H9 (cell line): ENCODE measurements around the gene IFITM1. TPM values are rescaled to one million over a fixed set of nuclear protein-coding genes. Genes with fewer than 3 reads are reported as not detected.
A peak's percentile ranks its signal among the peaks of the same experiment; 100 is the strongest.

Experiments
- DNase-seq: peaks from one replicate; pipeline ENCODE4 v3.0.0-alpha.2; 2017
- H2AFZ ChIP-seq: one replicate; pipeline ENCODE4 v1.6.1; 2013; ENCODE audit warnings: mild to moderate bottlenecking, low read length, control low read depth, moderate library complexity
- H2AK5ac ChIP-seq: 2 replicates; pipeline ENCODE4 v1.6.1; 2013; ENCODE audit warnings: low read length, control low read depth, mixed read lengths; ENCODE audit not compliant: insufficient read length
- H2BK120ac ChIP-seq: one replicate; pipeline ENCODE4 v1.6.1; 2013; ENCODE audit warnings: low read depth, mild to moderate bottlenecking, low read length, control low read depth, inconsistent platforms; ENCODE audit not compliant: poor library complexity, severe bottlenecking
- H2BK12ac ChIP-seq: 2 replicates; pipeline ENCODE4 v1.6.1; 2013; ENCODE audit warnings: low read length, control low read depth, mixed read lengths, low read depth; ENCODE audit not compliant: insufficient read length
- H2BK15ac ChIP-seq: 2 replicates; pipeline ENCODE4 v1.6.1; 2013; ENCODE audit warnings: low read depth, low read length, control low read depth
- H2BK20ac ChIP-seq: one replicate; pipeline ENCODE4 v1.6.1; 2013; ENCODE audit warnings: low read depth, mild to moderate bottlenecking, low read length, control low read depth, inconsistent platforms; ENCODE audit not compliant: poor library complexity, severe bottlenecking
- H2BK5ac ChIP-seq: 2 replicates; pipeline ENCODE4 v1.6.1; 2013; ENCODE audit warnings: low read length, control low read depth, mixed read lengths; ENCODE audit not compliant: insufficient read length
- H3K14ac ChIP-seq: 2 replicates; pipeline ENCODE4 v1.6.1; 2013; ENCODE audit warnings: low read length, control low read depth; ENCODE audit not compliant: insufficient read depth
- H3K18ac ChIP-seq: 2 replicates; pipeline ENCODE4 v1.6.1; 2013; ENCODE audit warnings: low read depth, mild to moderate bottlenecking, mixed read lengths, low read length, control low read depth; ENCODE audit not compliant: insufficient read length
- H3K23ac ChIP-seq: 2 replicates; pipeline ENCODE4 v1.6.1; 2013; ENCODE audit warnings: low read length, control low read depth, mixed read lengths, low read depth; ENCODE audit not compliant: insufficient read length
- H3K23me2 ChIP-seq: 2 replicates; pipeline ENCODE4 v1.6.1; 2013; ENCODE audit warnings: low read depth, mild to moderate bottlenecking, mixed read lengths, low read length, control low read depth; ENCODE audit not compliant: insufficient read length, poor library complexity, severe bottlenecking
- H3K27ac ChIP-seq: 2 replicates; pipeline ENCODE4 v1.5.1; 2013; ENCODE audit warnings: low read length, control low read depth, mixed read lengths, low read depth; ENCODE audit not compliant: insufficient read length
- H3K27me3 ChIP-seq: 2 replicates; pipeline ENCODE4 v1.6.1; 2013; ENCODE audit warnings: low read length, control low read depth, inconsistent platforms; ENCODE audit not compliant: insufficient read depth
- H3K4ac ChIP-seq: 2 replicates; pipeline ENCODE4 v1.6.1; 2013; ENCODE audit warnings: low read depth, mild to moderate bottlenecking, control low read depth, inconsistent platforms, low read length, moderate library complexity
- H3K4me1 ChIP-seq: 2 replicates; pipeline ENCODE4 v1.6.1; 2013; ENCODE audit warnings: low read length, control low read depth, inconsistent platforms; ENCODE audit not compliant: insufficient read depth
- H3K4me2 ChIP-seq: 2 replicates; pipeline ENCODE4 v1.6.1; 2013; ENCODE audit warnings: low read length, control low read depth, mixed read lengths; ENCODE audit not compliant: insufficient read length, insufficient read depth
- H3K56ac ChIP-seq: 2 replicates; pipeline ENCODE4 v1.6.1; 2013; ENCODE audit warnings: low read depth, mild to moderate bottlenecking, mixed read lengths, low read length, control low read depth; ENCODE audit not compliant: insufficient read length
- H3K79me1 ChIP-seq: 2 replicates; pipeline ENCODE4 v1.6.1; 2013; ENCODE audit warnings: low read depth, mild to moderate bottlenecking, moderate library complexity, low read length, control low read depth, inconsistent platforms; ENCODE audit not compliant: insufficient read depth, poor library complexity, severe bottlenecking
- H3K79me2 ChIP-seq: 2 replicates; pipeline ENCODE4 v1.6.1; 2013; ENCODE audit warnings: low read length, control low read depth, inconsistent platforms; ENCODE audit not compliant: insufficient read depth
- H3K9ac ChIP-seq: 2 replicates; pipeline ENCODE4 v1.6.1; 2013; ENCODE audit warnings: low read length, control low read depth, mixed read lengths; ENCODE audit not compliant: insufficient read length; ENCODE audit errors: extremely low read depth
- H3K9me3 ChIP-seq: one replicate; pipeline ENCODE4 v1.6.1; 2013; ENCODE audit warnings: low read depth, low read length, inconsistent platforms; ENCODE audit not compliant: control insufficient read depth
- H3T11ph ChIP-seq: one replicate; pipeline ENCODE4 v1.6.1; 2013; ENCODE audit warnings: mild to moderate bottlenecking, low read length, control low read depth, inconsistent platforms
- H4K20me1 ChIP-seq: one replicate; pipeline ENCODE4 v1.6.1; 2013; ENCODE audit not compliant: control insufficient read depth, insufficient read length, insufficient read depth
- H4K5ac ChIP-seq: 2 replicates; pipeline ENCODE4 v1.6.1; 2013; ENCODE audit warnings: low read depth, mild to moderate bottlenecking, mixed read lengths, low read length, control low read depth; ENCODE audit not compliant: insufficient read length
- H4K8ac ChIP-seq: replicated peaks from 2 replicates; pipeline ENCODE4 v1.6.1; 2013; ENCODE audit warnings: low read length, control low read depth, mixed read lengths, low read depth; ENCODE audit not compliant: insufficient read length
- H4K91ac ChIP-seq: 2 replicates; pipeline ENCODE4 v1.6.1; 2013; ENCODE audit warnings: low read depth, mild to moderate bottlenecking, moderate library complexity, mixed read lengths, low read length, control low read depth; ENCODE audit not compliant: insufficient read length
- H3K27ac Mint-ChIP-seq, 3 experiments: 2 replicates in 2 of 3; 3 replicates in 1 of 3; pipeline ENCODE4 v1.8.0; 2020 to 2021; ENCODE audit warnings: mixed read lengths in 3 of 3, mild to moderate bottlenecking in 1 of 3, moderate library complexity in 1 of 3
- H3K27me3 Mint-ChIP-seq: 2 replicates; pipeline ENCODE4 v1.8.0; 2021; ENCODE audit warnings: low read depth, mild to moderate bottlenecking, moderate library complexity, mixed read lengths
- H3K36me3 Mint-ChIP-seq, 3 experiments: 2 replicates in 2 of 3; 3 replicates in 1 of 3; pipeline ENCODE4 v1.8.0; 2020 to 2021; ENCODE audit warnings: low read depth in 3 of 3, mixed read lengths in 3 of 3; ENCODE audit not compliant: insufficient read depth in 1 of 3
- H3K4me1 Mint-ChIP-seq, 2 experiments: 2 replicates each; pipeline ENCODE4 v1.8.0; 2020; ENCODE audit warnings: mixed read lengths in 2 of 2
- H3K4me3 Mint-ChIP-seq, 2 experiments: 2 replicates in 1 of 2; 3 replicates in 1 of 2; pipeline ENCODE4 v1.8.0; 2020 to 2021; ENCODE audit warnings: mild to moderate bottlenecking in 2 of 2, mixed read lengths in 2 of 2, moderate library complexity in 1 of 2
- H3K9me3 Mint-ChIP-seq, 2 experiments: 2 replicates in 1 of 2; 3 replicates in 1 of 2; pipeline ENCODE4 v1.8.0; 2020; ENCODE audit warnings: mild to moderate bottlenecking in 2 of 2, mixed read lengths in 2 of 2, moderate library complexity in 1 of 2
- CTCF ChIP-seq: fragments of 200-600 bp; sonication (generic); conservative IDR thresholded peaks from 3 replicates; pipeline ENCODE4 v1.8.0; 2021; ENCODE audit warnings: antibody characterized with exemption, mild to moderate bottlenecking
- WGBS: extraction: QIAGEN DNeasy Blood & Tissue Kit; methylation state at CpG from one replicate; pipeline ENCODE4 v1.1.7; 2013; ENCODE audit warnings: missing lambda C conversion rate, low lambda C conversion rate, mixed read lengths; ENCODE audit not compliant: insufficient read length; ENCODE audit errors: extremely low coverage; 5-methylcytosine and 5-hydroxymethylcytosine counted together
- total RNA-seq: library from RNA; stranded (reverse); gene quantifications from 2 replicates; pipeline ENCODE4 v1.2.1, GENCODE V29; 2021

The IFITM1 gene
- total RNA-seq, 1 experiment from 2014 or later: 500 TPM

GRCh38 chr11:326842-327580 is 13.2 kb downstream of the IFITM1 start:
- WGBS: no CpG with 5 or more reads among the region's 19 CpGs
- Histone ChIP-seq H2AK5ac (no peak overlapping the region), H3K4me1 (peaks cover 4% of the 10 kb centered on the region; the same call in 1 of the 2 replicates), H2BK120ac (no peak overlapping the region), H3K79me2 (no peaks in the 10 kb centered on the region), H2BK12ac (no peak overlapping the region), H3K4me2 (no peak overlapping the region), H4K20me1 (no peaks in the 10 kb centered on the region), H3K14ac (no peak overlapping the region; the same call in 1 of the 2 replicates), H3K27ac (no peak overlapping the region), H3K4ac (no peak overlapping the region), H2BK5ac (no peak overlapping the region), H2BK20ac (no peak overlapping the region), H3K9me3 (no peaks in the 10 kb centered on the region), H3K18ac (no peak overlapping the region), H3K79me1 (no peaks in the 10 kb centered on the region), H3K27me3 (no peaks in the 10 kb centered on the region), H3K23ac (no peak overlapping the region), H2BK15ac (no peak overlapping the region), H3K56ac (no peak overlapping the region), H3K9ac (no peak overlapping the region), H2AFZ (no peak overlapping the region), H4K91ac (no peak overlapping the region), H4K8ac (no peak overlapping the region), H4K5ac (no peak overlapping the region), H3T11ph (no peak overlapping the region), H3K23me2 (no peaks in the 10 kb centered on the region)
- Mint-ChIP-seq H3K4me3 (no peak overlapping the region; a peak in 1 of 5 replicates), H3K9me3 (peaks cover 8 to 9% of the 10 kb centered on the region in 2 experiments), H3K36me3 (peaks cover 3 to 21% (median 7%) of the 10 kb centered on the region in 3 experiments; a peak in 6 of 7 replicates), H3K27me3 (peaks cover 1% of the 10 kb centered on the region), H3K4me1 (peaks cover 23 to 30% of the 10 kb centered on the region in 2 experiments), H3K27ac (peak overlapping the region; percentile 82 to 92 (median 91); a peak in 4 of 7 replicates)
- no peak for DNase-seq
- no peak for TF ChIP-seq CTCF
